GM23338 (cell line): Measurements from ENCODE around the gene MACF1. TPM values are rescaled to one million over a fixed set of nuclear protein-coding genes. Genes with fewer than 3 reads are reported as not detected.

Experiments
- ATAC-seq: fragments of 200-7000 bp; cut with Tn5 transposase; 3 replicates; pipeline ENCODE4 v1.9.1; 2020
- DNase-seq: peaks from one replicate; pipeline ENCODE4 v3.0.0-alpha.2; 2015; ENCODE audit warnings: low spot score
- H2AFZ ChIP-seq: fragments of 200-600 bp; sonication (generic); 2 replicates; pipeline ENCODE4 v1.8.0; 2016; ENCODE audit warnings: antibody characterized with exemption, mild to moderate bottlenecking, moderate library complexity
- H3F3A ChIP-seq: fragments of 200-600 bp; sonication (generic); replicated peaks from 2 replicates; pipeline ENCODE4 v1.8.0; 2017; ENCODE audit warnings: antibody characterized with exemption, mixed run types, low read depth
- H3K27ac ChIP-seq: fragments of 200-600 bp; sonication (generic); 2 replicates; pipeline ENCODE4 v1.6.1; 2016; ENCODE audit warnings: low read depth
- H3K27me3 ChIP-seq: fragments of 200-600 bp; sonication (generic); 2 replicates; pipeline ENCODE4 v1.8.0; 2016; ENCODE audit warnings: mild to moderate bottlenecking, mixed run types, moderate library complexity; ENCODE audit not compliant: insufficient read depth
- H3K36me3 ChIP-seq: fragments of 200-600 bp; sonication (generic); 2 replicates; pipeline ENCODE4 v1.8.0; 2016; ENCODE audit warnings: mild to moderate bottlenecking; ENCODE audit not compliant: insufficient read depth
- H3K4me1 ChIP-seq: fragments of 200-600 bp; sonication (generic); 2 replicates; pipeline ENCODE4 v1.8.0; 2016; ENCODE audit warnings: mild to moderate bottlenecking, moderate library complexity; ENCODE audit not compliant: insufficient read depth
- H3K4me2 ChIP-seq: fragments of 200-600 bp; sonication (generic); 2 replicates; pipeline ENCODE4 v1.7.1; 2017; ENCODE audit warnings: mixed run types
- H3K4me3 ChIP-seq: fragments of 200-600 bp; sonication (generic); 2 replicates; pipeline ENCODE4 v1.6.1; 2016; ENCODE audit warnings: mixed run types
- H3K79me2 ChIP-seq: fragments of 200-600 bp; sonication (generic); replicated peaks from 2 replicates; pipeline ENCODE4 v1.8.0; 2017; ENCODE audit warnings: mild to moderate bottlenecking; ENCODE audit not compliant: insufficient read depth
- H3K9me2 ChIP-seq: fragments of 200-600 bp; sonication (generic); 2 replicates; pipeline ENCODE4 v1.8.0; 2017; ENCODE audit not compliant: insufficient read depth
- H4K20me1 ChIP-seq: fragments of 200-600 bp; sonication (generic); replicated peaks from 2 replicates; pipeline ENCODE4 v1.8.0; 2017; ENCODE audit warnings: mild to moderate bottlenecking; ENCODE audit not compliant: insufficient read depth
- H3K27ac Mint-ChIP-seq: 2 replicates; pipeline ENCODE4 v1.8.0; 2020; ENCODE audit warnings: inconsistent platforms, mild to moderate bottlenecking, moderate library complexity, mixed read lengths
- H3K27me3 Mint-ChIP-seq: 3 replicates; pipeline ENCODE4 v1.8.0; 2022; ENCODE audit warnings: low read depth, mild to moderate bottlenecking, moderate library complexity, mixed read lengths, inconsistent platforms; ENCODE audit not compliant: insufficient read depth, poor library complexity
- H3K36me3 Mint-ChIP-seq: 3 replicates; pipeline ENCODE4 v1.8.0; 2021; ENCODE audit warnings: low read depth, mild to moderate bottlenecking, inconsistent platforms, moderate library complexity, mixed read lengths
- H3K4me1 Mint-ChIP-seq: 3 replicates; pipeline ENCODE4 v1.8.0; 2020; ENCODE audit warnings: mild to moderate bottlenecking, inconsistent platforms, mixed read lengths
- H3K4me3 Mint-ChIP-seq: 3 replicates; pipeline ENCODE4 v1.8.0; 2021; ENCODE audit warnings: moderate library complexity, mild to moderate bottlenecking, inconsistent platforms, mixed read lengths
- H3K9me3 Mint-ChIP-seq: 3 replicates; pipeline ENCODE4 v1.8.0; 2020; ENCODE audit warnings: moderate library complexity, mild to moderate bottlenecking, inconsistent platforms, mixed read lengths
- CREB1 ChIP-seq: fragments of 250-450 bp; sonication (Bioruptor Pico); IDR thresholded peaks from 2 replicates; pipeline ENCODE4 v1.5.0; 2020; ENCODE audit warnings: low read depth, mild to moderate bottlenecking, moderate library complexity
- ZNF114 ChIP-seq: fragments of 250-450 bp; sonication (Bioruptor Pico); IDR thresholded peaks from 2 replicates; pipeline ENCODE4 v1.5.0; 2020; ENCODE audit warnings: mild to moderate bottlenecking, moderate library complexity
- ZNF331 ChIP-seq: fragments of 250-450 bp; sonication (Bioruptor Pico); IDR thresholded peaks from 2 replicates; pipeline ENCODE4 v1.5.0; 2020; ENCODE audit warnings: low read depth, mild to moderate bottlenecking, moderate library complexity
- ZNF462 ChIP-seq: fragments of 250-450 bp; sonication (Bioruptor Pico); IDR thresholded peaks from 2 replicates; pipeline ENCODE4 v1.5.0; 2020; ENCODE audit warnings: mild to moderate bottlenecking, moderate library complexity
- polyA plus RNA-seq: library from polyadenylated mRNA; unstranded; fragments of >200 nt; fragmentation: Nextera tagmentation; extraction: Ambion mirVana; gene quantifications from 2 replicates; pipeline ENCODE4 v1.2.1, GENCODE V29; 2016
- total RNA-seq: library from RNA; depleted of rRNA; stranded (reverse); fragments of >200 nt; shearing (Covaris generic); gene quantifications from 2 replicates; pipeline ENCODE4 v1.2.3, GENCODE V29; 2014
- TF ChIP-seq, protein P1 (sequence below), 2 experiments: fragments of 200-600 bp in 1 of 2; sonication (generic) in 1 of 2; conservative IDR thresholded peaks; 2 replicates each; pipeline versions ENCODE4 v1.5.1 to v1.6.1; 2016 to 2017; ENCODE audit warnings: antibody characterized with exemption in 2 of 2, low read depth in 2 of 2, mild to moderate bottlenecking in 2 of 2, moderate library complexity in 1 of 2

MACF1 gene
- total and polyA plus RNA-seq, 2 experiments from 2014 or later: 104 to 399 TPM

DNA sequence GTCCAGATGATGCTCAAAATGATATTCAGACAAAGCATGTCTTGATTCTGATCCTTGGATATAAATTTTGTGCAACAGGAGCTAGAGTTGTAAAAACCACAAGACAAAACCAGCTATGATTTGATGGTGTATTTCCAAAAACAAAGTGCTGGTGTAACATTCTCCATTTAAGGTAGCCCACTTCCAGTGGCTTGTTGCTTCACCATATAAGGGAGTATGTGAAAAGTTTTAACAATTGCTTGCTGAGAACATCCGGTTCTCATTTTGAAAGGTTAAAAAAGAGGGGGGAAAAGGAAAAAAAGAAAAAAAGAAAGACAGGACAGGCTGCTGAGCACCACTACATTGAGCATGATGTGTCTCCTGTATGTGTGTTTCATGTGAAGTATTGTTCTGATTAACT, 123.6 kb downstream of the MACF1 start (continued):
- no peak for TF ChIP-seq ZNF462 (CRISPR knock-in tag)

GRCh38 chr1:39328586-39329121, 124.2 kb downstream of the MACF1 start:
- no peak overlapping the region for H2AFZ ChIP-seq
- ATAC-seq: no peak
- 0 out of 2 replicates have a peak, but pooled peaks cover 4% of the 10 kb centered on the region for H4K20me1 ChIP-seq
- no peaks in the 10 kb centered on the region for H3F3A ChIP-seq
- H3K36me3 ChIP-seq: peaks cover 49% of the 10 kb centered on the region
- no peaks in the 10 kb centered on the region for H3K4me1 ChIP-seq
- DNase-seq: no peak
- no peak overlapping the region for H3K4me3 Mint-ChIP-seq
- no peaks in the 10 kb centered on the region for H3K79me2 ChIP-seq
- H3K4me3 ChIP-seq: no peak overlapping the region
- H3K27ac Mint-ChIP-seq: no peak overlapping the region
- no peaks in the 10 kb centered on the region for H3K27me3 ChIP-seq
- no peaks in the 10 kb centered on the region for H3K9me2 ChIP-seq
- no peaks in the 10 kb centered on the region for H3K4me1 Mint-ChIP-seq
- no peaks in the 10 kb centered on the region for H3K27me3 Mint-ChIP-seq
- no peak for TF ChIP-seq ZNF331 (CRISPR knock-in tag)
- TF ChIP-seq CREB1 (CRISPR knock-in tag): no peak
- TF ChIP-seq, protein P1, sequence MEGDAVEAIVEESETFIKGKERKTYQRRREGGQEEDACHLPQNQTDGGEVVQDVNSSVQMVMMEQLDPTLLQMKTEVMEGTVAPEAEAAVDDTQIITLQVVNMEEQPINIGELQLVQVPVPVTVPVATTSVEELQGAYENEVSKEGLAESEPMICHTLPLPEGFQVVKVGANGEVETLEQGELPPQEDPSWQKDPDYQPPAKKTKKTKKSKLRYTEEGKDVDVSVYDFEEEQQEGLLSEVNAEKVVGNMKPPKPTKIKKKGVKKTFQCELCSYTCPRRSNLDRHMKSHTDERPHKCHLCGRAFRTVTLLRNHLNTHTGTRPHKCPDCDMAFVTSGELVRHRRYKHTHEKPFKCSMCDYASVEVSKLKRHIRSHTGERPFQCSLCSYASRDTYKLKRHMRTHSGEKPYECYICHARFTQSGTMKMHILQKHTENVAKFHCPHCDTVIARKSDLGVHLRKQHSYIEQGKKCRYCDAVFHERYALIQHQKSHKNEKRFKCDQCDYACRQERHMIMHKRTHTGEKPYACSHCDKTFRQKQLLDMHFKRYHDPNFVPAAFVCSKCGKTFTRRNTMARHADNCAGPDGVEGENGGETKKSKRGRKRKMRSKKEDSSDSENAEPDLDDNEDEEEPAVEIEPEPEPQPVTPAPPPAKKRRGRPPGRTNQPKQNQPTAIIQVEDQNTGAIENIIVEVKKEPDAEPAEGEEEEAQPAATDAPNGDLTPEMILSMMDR (conservative IDR thresholded peaks at IDR 0.05; ENCODE audit: low read depth in 2 of 2): no peak
- TF ChIP-seq ZNF114 (CRISPR knock-in tag): no peak
- TF ChIP-seq ZNF462 (CRISPR knock-in tag): no peak
- H3K9me3 Mint-ChIP-seq: no peaks in the 10 kb centered on the region
- H3K27ac ChIP-seq: 0 out of 2 replicates have a peak overlapping the region, but pooled peaks have one; percentile 1
- no peak overlapping the region for H3K4me2 ChIP-seq
- H3K36me3 Mint-ChIP-seq: peaks cover 40% of the 10 kb centered on the region
